Frontal cortex (tissue), 4 donors: Measurements from ENCODE around the gene FAM204A. TPM values are rescaled to one million over a fixed set of nuclear protein-coding genes. Genes with fewer than 3 reads are reported as not detected.

Experiments used
- DNase-seq, 2 donors: peaks; one replicate each; pipeline ENCODE4 v3.0.0; 2012; ENCODE audit warnings: low spot score in 2 of 2
- FAIRE-seq: peaks from 2 replicates; lab custom pipeline; 2012; peaks lifted over from hg19 to GRCh38; lab: Jason Lieb, UNC
- total RNA-seq: library from RNA; depleted of rRNA; stranded (reverse); fragments of >200 nt; gene quantifications from one replicate; pipeline ENCODE4 v1.2.3, GENCODE V29; 2014
- donor health status: control.
- donor health status: control.
- donor health status: control.

The FAM204A gene
- total RNA-seq: 59.5 TPM

DNA sequence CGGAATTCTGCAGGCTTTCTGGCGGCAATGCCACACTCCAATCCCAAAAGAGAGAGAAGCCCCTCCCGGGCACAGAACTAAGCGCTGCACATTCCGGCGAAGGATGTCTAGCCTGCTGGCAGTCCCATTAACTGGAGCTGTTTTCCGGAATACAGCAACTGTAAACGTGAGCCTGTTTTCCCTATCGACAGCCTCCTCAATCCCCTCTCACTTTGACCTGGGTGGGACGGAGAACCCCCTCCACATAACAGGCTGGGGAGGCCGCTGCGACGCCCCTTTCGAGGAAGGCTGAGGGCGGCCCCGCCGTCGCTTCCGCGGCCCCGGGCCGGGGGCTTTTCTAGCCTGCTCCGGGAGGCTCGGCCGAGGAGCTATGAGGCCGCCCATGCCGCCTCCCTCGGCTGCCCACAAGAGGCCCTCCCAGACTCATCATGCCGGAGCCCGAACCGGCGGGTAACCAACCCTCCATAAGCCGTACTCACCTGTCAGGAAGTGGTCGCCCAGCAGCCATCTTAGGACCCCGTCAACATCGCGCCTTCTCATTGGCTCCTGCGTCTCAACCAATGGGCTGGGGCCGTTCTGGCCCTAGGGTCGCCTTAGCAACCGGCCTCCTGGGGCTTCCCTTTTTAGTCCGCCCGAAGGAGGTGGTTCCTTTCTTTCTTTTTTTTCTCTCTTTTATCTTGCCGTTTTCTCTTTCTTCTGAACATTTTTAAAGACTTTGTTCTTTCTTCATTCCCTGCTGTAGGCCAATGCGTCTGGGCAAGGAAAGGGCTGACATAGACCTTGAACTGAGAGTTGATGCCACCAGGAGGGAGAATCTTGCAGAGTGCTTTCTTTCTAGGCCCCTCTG is at the start of gene FAM204A:
Gene FAM204A (minus strand): TSS at position 534 of the 847 bp plus-strand sequence. CDS start 5,909 bp downstream, outside the sequence.
- FAIRE-seq (peak; percentile 78), DNase-seq (peak; percentile 78 to 88)

DNA sequence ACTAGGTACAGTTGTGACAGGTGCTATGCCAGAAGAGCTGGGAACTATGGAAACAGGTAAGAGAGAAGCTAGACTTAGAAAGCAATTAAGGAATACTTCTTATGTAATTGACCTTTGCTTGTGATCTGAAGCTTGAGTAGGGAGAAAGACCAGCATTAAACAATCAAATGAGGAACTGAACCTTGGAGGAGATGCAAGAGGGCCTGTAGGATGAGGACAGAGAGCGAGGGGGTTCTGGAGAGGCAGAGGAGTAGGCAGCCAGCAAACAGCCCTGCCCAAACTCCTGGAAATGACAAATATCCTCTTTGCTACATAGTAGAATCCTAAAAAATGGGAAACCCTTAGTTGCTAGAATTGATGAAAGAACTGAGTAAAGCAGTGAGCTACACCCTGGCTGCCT is 41.6 kb upstream of the FAM204A start:
- DNase-seq: no peak
- FAIRE-seq: no peak

DNA sequence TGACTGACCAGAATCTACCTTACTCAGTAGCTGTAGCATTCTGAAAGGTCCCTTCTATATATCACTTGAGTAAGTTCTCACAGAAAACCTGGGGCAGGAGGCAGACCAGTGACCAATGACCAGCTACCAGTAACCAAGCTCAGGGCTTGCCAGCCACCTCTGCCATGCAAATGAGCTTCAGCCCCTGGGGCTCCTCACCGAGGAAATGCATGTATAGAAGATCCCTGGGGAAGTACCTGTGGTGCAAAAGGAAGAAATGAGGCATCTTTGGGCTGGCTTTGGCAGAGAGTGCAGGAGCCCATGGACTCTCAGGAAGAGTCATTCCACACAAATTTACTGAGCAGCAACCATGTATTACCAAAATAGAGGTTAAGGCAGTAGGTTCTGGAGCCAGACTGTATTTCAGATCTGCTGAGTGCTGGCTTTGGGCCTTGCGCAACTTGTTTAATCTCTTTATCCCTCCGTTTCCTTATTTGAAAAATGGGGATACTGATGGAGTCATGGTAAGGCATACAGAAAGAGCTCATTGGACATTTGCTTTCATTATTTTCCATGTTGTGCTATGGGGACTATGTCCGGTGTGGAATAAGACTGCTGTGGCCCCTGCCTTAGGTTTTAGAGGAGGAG is 41.1 kb upstream of the FAM204A start:
- no peak for DNase-seq
- FAIRE-seq: no peak

DNA sequence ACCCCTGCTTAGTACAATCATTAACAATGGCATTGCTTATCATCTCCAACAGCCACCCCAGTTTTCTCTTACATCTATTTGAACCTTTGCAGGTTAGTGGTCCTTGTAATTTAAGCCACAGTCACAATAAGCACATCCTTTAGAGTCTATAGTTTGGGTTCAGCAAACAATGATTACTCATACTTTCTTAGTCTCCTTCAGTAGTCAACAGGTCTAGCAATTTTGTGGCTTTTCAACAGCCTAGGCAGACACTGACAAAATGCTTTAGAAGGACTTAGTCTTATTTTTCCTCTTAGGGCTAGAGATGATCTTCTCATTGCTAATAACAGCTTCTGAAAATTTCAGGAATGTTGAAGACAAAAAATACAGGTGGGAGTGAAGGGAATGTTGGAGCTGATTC is 32.3 kb upstream of the FAM204A start:
- FAIRE-seq (no peak), DNase-seq (no peak)

DNA sequence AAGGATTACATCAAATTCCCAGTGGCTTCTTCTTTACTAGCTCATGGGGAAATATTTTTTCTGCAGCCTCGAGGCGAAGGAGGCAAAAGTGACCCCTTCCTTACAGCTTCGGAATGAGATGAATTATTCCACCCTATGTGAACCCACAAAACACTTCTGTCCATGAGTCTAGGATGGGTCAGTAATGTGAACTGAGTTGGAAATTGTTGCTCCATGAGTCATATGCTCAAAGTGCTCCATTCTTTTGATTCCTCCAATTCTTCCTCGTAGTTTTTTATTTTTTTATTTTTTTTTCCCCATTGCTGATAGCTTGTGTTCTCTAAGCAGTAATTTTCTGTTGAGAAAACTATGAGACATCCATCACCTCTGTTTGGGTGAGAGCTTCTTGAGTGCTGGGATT is 31.7 kb upstream of the FAM204A start:
- DNase-seq: no peak
- no peak for FAIRE-seq

DNA sequence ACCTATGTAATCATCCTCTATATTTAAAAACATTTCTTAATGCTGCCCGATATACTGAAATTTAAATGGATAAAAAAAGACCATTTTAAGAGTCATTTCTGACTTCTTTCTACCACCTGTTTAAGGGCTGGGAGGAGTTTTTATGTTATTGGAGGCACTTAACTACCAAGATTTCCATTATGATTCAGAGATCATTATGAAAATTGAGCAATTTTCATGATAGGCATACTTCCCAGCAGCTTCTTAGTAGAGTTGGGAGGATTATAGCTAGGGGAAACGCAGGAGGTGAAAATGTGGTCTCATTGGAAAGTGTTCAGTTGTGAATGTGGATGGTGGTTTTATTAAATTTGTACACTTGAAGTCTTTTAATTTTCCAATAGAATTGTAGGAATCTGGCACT is 28.4 kb upstream of the FAM204A start:
- FAIRE-seq (no peak), DNase-seq (no peak)

DNA sequence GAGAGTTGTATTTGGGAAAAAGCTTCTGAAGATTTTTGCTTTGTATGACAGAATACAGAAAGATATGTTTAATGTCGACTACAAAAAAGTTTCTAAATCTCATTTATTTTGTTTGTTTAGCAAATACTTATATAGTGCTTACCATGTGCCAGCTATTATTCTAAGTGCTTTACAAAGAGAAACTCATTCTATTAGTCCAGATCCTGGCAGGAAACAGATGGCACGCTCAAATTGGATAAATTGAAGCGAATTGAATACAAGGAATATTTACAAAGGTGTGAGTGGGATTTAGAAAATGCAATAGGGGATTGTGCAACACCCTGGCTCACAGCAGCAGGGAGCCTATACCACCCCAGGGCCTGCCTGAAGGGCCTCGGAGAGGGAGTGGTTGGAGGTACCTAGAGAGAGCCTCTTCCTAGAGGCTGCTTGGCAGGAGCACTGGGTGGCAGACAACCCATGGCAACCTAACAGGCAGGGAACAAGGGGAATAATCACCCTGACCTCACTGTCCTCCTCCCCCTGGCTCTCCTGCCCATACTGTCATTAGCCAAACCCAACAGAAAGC is 27.6 kb upstream of the FAM204A start:
- DNase-seq: no peak
- no peak for FAIRE-seq

DNA sequence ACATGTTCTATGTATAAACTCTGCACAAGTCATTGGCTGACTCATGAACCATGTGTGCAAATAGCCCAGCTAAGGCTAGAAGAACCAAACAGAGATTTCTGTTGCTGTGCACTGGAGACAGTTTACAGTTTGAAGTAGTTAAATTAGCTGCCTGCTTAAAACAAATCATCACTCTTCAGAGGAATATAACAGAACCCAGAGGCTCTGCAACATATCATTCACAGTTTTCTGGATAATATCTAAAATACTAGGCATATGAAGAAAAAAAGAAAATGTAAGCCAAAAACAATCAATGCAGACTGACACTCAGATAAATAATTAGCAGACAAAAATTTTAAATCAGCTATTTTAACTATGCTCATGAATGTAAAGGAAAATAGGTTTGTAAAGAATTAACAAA is 23.6 kb upstream of the FAM204A start:
- DNase-seq (no peak), FAIRE-seq (no peak)

DNA sequence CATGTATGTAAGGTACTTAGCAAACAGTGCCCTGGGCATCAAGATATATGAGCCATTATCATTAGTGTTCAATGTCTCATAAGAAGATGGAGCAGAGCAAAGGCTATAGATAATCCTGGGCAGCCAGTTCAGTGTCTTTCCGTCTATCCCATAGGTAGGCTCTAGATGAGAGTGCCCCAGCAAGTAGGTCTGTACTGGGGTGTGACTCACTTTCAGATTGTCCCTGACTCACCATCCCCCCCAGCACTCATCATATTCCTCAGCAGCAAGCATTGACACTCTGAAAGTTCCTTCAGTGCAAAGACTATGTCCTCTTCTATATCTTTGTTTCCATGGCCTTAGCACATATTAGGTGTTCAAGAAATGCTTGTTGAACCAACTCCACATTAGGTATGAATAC is 20.0 kb upstream of the FAM204A start:
- FAIRE-seq: no peak

DNA sequence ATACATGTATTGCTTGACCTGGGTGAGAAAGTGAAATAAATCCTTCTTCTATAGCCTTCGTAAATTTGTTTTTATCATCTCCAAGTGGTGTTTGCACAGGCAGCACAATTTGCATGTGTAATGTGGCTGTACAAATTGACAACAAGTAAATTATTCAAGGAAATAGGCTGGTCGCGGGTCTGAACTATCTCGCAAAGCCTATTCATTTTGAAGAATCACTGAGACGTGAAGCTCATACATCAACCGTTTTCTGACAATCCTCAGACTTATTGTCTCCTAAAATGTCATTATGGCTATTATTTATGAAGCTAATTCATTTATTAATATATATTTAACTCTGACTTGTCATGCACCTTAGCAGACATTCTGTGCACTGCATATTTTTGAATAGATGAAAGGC is 16.2 kb upstream of the FAM204A start:
- no peak for DNase-seq

More for the DNA sequence above, 20.0 kb upstream of the FAM204A start:
- DNase-seq: no peak

DNA sequence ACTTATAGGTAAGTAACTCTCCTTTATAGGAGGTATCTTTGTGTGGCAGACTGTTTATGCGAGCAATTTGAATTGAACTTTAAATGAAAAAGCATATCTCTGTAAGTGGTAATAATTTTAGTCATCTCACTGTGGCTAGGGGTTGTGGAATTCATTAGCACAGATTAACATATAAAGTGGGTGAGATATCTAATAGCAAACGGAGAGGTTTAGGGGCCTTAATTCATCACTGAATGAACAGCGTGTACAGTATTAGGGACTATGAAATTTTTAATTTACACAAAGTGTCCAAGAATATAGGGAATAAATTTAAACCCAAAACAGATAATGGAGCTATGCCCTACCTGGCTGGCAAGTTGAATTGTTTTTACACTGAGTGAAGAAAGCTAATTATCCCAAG is 15.7 kb upstream of the FAM204A start:
- DNase-seq (no peak), FAIRE-seq (no peak)

More for the DNA sequence above, 16.2 kb upstream of the FAM204A start:
- no peak for FAIRE-seq

DNA sequence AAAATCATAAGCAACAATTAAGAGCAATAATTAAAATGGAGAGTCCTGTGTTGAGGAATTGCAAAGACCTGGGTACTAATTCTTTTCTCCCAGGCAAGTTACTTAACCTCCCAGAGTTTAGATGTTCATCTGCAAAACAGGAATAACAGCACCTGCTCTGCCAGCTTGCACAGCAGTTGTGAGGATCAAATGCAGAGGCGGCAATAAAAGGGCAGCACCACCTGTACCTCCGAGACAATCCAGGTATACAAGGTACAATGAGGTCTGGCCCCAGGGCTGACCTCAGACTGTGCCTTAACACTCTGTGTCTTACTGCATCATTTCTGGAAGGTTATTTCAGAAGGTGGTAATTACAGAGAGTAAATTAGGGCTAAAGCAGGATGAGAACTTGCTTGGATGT is 14.5 kb upstream of the FAM204A start:
- FAIRE-seq: no peak

DNA sequence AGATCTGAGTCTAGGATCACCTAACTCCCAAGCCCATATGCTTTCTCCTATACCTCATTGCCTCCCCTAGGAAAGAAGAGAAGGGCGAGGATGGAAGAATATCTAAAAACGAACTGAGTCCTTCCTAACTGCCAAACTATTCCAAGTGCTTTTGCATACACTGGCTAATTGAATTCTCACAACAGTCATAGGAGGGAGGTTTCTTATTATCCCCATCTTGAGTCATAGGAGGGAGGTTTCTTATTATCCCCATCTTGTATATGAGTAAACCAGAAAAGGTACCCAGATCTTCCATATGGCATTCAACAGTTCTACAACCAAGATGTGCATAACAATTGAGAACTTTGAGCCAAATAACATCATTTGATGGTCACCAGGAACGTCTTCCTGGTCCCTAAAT is 13.1 kb upstream of the FAM204A start:
- no peak for FAIRE-seq
- DNase-seq: no peak

More for the DNA sequence above, 14.5 kb upstream of the FAM204A start:
- no peak for DNase-seq

DNA sequence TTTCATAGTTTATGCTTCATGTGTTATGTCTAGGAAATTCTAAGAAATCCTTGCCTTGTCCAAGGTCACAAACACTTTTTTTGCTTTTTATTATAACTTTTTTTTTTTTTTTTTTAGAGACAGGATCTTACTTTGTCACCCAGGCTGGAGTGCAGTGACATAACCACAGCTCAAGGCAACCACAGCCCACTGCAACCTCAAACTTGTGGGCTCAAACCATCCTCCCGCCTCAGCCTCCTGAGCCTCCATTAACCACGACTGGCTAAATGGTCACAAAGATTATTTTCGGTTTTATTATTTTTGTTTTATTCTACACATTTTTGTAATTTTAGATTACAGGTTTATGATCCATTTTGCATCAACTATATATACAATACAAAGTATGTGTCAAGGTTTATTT is 7.1 kb upstream of the FAM204A start:
- FAIRE-seq: no peak
- no peak for DNase-seq

DNA sequence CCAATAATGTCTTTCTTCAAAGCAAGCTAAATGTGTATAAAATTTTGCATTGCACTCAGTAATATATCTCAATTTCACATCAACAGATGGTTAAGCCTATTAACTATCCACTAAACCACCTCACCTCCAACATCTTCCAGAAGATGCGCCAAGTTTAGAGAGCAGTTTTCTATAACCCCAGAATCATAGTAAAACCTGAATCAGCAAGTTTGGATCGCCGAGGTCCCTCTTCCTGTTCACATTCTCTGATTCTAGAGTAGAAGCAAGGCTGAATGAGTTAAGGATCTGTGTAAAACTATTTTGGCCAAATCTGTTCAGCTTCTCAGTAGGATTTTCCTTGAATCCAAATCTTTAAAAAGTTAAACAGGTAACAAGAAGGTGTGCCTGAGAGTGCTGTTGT is 1.4 kb upstream of the FAM204A start:
- FAIRE-seq (no peak), DNase-seq (no peak)

DNA sequence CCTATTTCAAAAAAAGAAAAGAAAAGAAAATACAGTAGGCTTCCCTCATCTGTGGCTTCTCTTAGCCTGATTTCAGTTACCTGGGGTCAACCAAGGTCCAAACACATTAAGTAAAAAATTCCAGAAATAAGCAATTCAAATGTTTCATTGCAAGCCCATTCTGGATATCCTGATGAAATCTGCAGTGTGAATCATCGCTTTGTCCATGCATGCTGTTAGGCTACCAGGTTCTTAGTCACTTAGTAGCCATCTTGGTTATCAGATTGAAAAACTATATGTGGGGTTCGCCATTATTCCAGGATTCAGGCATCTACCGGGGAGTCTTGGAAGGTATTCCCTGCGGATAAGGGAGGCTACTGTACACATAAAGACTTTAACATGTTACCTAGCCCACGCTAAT is 991 bp upstream of the FAM204A start:
- DNase-seq: no peak
- FAIRE-seq: no peak

DNA sequence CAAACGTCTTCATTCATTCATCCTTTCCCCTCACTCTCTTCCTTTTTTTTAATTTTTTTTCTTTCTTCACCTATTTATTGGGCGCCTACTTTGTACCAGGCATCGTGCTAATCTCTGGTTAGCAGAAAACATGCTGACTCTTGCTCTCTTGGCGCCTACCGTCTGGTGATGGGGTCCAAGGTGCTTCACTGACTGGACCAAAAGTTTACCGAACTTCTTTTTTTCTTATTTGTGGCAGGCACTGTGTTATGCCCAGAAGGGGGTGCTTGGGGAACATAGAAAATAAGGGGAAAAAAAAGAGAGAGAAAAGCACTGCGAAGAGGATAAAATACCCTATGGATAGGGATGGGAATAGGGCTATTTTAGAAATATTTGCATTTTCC is 505 bp upstream of the FAM204A start:
- no peak for FAIRE-seq

DNA sequence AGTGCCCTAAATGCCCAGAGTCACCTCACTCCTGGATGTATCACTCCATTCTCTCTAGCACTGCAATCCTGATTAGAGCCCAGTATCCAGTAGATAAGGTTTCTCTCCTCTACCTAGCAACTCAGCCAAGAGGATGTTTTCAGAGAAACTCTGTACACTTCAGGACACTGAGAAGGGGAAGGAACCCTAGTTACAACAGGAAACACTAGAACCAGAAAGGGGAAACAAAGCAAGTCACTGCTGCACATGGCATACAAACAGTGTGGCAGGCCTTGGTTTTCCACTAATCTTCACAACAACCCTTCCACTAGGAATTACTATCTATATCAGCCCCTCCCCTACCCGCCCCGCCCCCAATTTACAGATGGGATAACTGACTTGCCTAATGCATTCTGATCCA is 1.6 kb downstream of the FAM204A start:
- DNase-seq: no peak
- no peak for FAIRE-seq

More for the DNA sequence above, 505 bp upstream of the FAM204A start:
- DNase-seq: peak in 1 of 2 donors; percentile 10

DNA sequence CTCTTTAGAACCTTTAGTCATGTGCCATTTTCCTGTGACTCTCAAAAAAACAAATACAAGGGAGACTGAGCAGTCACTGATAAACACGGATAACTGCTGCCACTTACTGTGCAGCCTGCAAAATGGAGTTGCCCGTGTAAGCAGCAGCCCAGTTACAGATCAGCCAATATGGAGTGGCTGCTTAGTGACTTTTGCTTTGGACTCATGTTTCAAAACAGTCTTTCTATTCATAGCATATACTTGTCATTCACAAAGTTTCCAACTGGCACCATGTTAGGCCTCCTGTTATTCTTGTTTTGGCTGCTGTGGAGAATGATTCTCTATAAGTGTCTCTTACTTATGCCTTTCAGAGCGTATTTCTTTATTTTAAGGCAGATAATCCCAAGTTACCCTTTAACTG is 3.0 kb downstream of the FAM204A start:
- DNase-seq (no peak), FAIRE-seq (no peak)

DNA sequence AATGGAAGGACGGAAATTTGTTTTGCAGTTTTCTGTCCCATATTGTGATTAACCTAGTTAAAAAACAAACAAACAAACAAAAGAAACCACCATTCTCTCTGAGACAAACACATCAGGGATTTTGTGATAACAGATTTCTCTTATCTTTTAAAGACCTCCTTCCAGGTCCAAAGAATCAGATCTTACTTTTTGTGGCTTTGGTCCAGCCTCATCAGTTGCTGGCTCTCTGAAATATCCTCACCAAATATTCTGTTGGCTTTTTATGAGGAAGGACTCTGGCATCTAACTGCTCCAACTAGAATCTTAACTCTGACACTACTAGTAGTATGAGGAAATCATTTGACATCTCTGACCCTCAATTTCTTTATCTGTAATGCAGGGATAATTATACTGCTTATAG is 4.8 kb downstream of the FAM204A start:
- DNase-seq: no peak
- no peak for FAIRE-seq

DNA sequence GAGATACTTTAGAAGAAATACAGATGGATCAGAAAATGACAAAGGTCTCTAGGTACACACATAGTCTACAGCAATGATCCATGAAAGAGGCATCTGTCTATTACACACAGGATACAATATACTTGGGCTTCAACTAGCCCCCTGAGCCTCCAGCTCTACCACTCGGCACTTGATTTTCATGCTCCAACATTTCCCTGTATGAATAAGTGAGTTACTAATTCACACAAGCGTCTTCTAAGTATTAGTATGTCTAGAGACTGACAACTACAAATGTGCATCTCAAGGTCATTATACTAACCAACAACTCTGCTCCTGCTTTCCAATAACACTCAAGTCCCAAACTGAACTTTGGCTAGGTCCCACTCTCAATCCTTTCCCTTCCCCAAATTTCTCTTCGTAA is 8.3 kb downstream of the FAM204A start:
- FAIRE-seq (no peak), DNase-seq (no peak)
